GM12873 (cell line): Measurements from ENCODE around the gene ZDHHC14.

Source experiments
- TF ChIP-seq, protein P1 (sequence below): IDR thresholded peaks from 2 replicates; pipeline ENCODE4 v1.5.1; 2012; ENCODE audit warnings: low read depth, mild to moderate bottlenecking, moderate library complexity, low read length, control low read depth; ENCODE audit not compliant: insufficient read depth; ENCODE audit errors: missing control alignments

The ZDHHC14 gene

GRCh38 chr6:157684620-157685299 lies 303.8 kb downstream of the ZDHHC14 start:
- TF ChIP-seq, protein P1, sequence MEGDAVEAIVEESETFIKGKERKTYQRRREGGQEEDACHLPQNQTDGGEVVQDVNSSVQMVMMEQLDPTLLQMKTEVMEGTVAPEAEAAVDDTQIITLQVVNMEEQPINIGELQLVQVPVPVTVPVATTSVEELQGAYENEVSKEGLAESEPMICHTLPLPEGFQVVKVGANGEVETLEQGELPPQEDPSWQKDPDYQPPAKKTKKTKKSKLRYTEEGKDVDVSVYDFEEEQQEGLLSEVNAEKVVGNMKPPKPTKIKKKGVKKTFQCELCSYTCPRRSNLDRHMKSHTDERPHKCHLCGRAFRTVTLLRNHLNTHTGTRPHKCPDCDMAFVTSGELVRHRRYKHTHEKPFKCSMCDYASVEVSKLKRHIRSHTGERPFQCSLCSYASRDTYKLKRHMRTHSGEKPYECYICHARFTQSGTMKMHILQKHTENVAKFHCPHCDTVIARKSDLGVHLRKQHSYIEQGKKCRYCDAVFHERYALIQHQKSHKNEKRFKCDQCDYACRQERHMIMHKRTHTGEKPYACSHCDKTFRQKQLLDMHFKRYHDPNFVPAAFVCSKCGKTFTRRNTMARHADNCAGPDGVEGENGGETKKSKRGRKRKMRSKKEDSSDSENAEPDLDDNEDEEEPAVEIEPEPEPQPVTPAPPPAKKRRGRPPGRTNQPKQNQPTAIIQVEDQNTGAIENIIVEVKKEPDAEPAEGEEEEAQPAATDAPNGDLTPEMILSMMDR: no peak

- TF ChIP-seq, protein P1: no peak
These were observed 304.7 kb downstream of the ZDHHC14 start for GRCh38 chr6:157685596-157686280.

- TF ChIP-seq, protein P1: no peak
These were observed 307.4 kb downstream of the ZDHHC14 start for GRCh38 chr6:157688275-157688959.

DNA sequence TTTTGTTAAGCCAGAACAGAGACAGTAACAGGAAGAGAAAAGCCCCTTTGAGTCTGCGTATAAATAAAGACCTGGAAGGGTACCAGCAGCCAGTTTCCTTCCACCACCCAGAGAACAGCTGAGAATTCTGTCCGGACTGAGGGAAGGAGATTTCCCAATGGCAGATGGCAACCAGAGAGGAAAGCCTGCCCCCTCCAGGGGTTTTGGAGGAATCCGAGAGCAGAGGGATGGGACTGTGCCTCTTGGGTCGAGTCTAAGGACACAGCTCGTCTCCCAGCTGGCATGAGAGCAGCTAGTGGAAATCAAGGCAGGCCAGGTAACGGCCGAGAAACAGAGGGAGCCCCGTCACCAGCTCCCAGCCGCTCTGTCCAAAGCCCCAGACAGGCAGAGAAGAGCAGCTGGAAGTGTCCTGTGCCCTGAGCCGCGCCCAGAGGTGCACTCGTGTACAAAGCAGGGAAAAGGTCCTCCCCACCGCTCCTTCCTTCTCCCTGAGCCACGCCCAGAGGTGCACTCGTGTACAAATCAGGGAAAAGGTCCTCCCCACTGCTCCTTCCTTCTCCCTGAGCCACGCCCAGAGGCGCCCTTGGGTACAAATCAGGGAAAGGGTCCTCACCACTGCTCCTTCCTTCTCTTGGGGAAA lies 308.1 kb downstream of the ZDHHC14 start:
- TF ChIP-seq, protein P1: no peak

DNA sequence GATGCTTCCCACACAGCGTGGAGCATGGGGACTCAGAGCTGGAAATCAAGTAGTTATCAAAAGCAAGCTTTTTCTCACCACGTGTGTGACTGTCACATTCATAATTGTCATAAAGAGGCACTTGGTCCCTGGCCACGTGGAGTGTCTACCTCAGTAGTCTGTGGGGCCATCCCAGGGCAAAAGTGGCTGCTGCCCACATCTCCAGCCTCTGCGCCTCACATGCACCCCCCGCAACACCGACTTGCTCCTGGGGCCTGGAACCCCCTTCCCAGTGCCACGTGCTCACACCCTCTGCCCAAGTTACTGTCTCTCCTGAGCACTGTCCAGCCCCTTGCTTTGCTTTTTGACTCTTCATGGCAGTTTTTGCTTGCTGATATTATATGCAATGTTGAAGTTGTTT lies 308.9 kb downstream of the ZDHHC14 start:
- TF ChIP-seq, protein P1: no peak

- TF ChIP-seq, protein P1: no peak
These were observed 309.6 kb downstream of the ZDHHC14 start for GRCh38 chr6:157690441-157691210.
